ENCODE results near the gene ITGB6. TPM values are rescaled to one million over a fixed set of nuclear protein-coding genes. Genes with fewer than 3 reads are reported as not detected.

ITGB6 gene
- total RNA-seq, 1 experiment from 2014 or later, result not detected

DNA sequence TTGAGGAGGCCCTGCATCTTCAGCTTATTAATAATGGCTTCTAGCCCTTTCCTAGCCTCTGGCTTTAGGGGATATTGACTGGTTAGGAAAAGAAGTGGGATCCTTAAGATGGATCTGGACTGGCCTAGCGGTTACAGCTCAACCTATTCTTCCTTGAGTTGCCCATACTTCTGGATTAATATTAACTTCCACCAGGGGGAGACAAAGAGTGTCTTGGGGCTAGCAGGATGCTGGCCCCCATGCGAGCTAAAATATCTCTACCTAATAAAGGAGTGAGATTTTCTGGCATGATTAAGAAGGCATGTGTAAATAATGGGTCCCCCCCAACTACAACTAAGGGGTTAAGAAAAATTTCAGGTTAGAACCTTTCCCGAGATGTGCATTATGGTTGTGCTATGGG lies 114.4 kb downstream of the ITGB6 start (continued):
- no peak for TF ChIP-seq IRF2 (CRISPR knock-in tag; IDR thresholded peaks at IDR 0.05; ENCODE audit: borderline replicate concordance, low read depth)
- TF ChIP-seq, protein P1, sequence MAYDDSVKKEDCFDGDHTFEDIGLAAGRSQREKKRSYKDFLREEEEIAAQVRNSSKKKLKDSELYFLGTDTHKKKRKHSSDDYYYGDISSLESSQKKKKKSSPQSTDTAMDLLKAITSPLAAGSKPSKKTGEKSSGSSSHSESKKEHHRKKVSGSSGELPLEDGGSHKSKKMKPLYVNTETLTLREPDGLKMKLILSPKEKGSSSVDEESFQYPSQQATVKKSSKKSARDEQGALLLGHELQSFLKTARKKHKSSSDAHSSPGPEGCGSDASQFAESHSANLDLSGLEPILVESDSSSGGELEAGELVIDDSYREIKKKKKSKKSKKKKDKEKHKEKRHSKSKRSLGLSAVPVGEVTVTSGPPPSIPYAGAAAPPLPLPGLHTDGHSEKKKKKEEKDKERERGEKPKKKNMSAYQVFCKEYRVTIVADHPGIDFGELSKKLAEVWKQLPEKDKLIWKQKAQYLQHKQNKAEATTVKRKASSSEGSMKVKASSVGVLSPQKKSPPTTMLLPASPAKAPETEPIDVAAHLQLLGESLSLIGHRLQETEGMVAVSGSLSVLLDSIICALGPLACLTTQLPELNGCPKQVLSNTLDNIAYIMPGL (CRISPR knock-in tag; IDR thresholded peaks at IDR 0.05), result no peak
- no peak for TF ChIP-seq ZNF512 (CRISPR knock-in tag; IDR thresholded peaks at IDR 0.05; ENCODE audit: borderline replicate concordance)
- TF ChIP-seq PRRX2 (CRISPR knock-in tag; IDR thresholded peaks at IDR 0.05), result no peak
- TF ChIP-seq ERG (CRISPR knock-in tag; IDR thresholded peaks at IDR 0.05), result no peak
- no peak for TF ChIP-seq RELA (CRISPR knock-in tag; IDR thresholded peaks at IDR 0.05; ENCODE audit: borderline replicate concordance)
- TF ChIP-seq, protein P2, sequence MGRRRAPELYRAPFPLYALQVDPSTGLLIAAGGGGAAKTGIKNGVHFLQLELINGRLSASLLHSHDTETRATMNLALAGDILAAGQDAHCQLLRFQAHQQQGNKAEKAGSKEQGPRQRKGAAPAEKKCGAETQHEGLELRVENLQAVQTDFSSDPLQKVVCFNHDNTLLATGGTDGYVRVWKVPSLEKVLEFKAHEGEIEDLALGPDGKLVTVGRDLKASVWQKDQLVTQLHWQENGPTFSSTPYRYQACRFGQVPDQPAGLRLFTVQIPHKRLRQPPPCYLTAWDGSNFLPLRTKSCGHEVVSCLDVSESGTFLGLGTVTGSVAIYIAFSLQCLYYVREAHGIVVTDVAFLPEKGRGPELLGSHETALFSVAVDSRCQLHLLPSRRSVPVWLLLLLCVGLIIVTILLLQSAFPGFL (CRISPR knock-in tag; IDR thresholded peaks at IDR 0.05; ENCODE audit: borderline replicate concordance), result no peak
- no peak for TF ChIP-seq RORB (CRISPR knock-in tag; IDR thresholded peaks at IDR 0.05)
- no peak for TF ChIP-seq MXD4 (CRISPR knock-in tag; IDR thresholded peaks at IDR 0.05; ENCODE audit: borderline replicate concordance)
- TF ChIP-seq ZNF219 (CRISPR knock-in tag; IDR thresholded peaks at IDR 0.05; ENCODE audit: borderline replicate concordance), result no peak
- no peak for TF ChIP-seq MYBL2 (CRISPR knock-in tag; IDR thresholded peaks at IDR 0.05)

DNA sequence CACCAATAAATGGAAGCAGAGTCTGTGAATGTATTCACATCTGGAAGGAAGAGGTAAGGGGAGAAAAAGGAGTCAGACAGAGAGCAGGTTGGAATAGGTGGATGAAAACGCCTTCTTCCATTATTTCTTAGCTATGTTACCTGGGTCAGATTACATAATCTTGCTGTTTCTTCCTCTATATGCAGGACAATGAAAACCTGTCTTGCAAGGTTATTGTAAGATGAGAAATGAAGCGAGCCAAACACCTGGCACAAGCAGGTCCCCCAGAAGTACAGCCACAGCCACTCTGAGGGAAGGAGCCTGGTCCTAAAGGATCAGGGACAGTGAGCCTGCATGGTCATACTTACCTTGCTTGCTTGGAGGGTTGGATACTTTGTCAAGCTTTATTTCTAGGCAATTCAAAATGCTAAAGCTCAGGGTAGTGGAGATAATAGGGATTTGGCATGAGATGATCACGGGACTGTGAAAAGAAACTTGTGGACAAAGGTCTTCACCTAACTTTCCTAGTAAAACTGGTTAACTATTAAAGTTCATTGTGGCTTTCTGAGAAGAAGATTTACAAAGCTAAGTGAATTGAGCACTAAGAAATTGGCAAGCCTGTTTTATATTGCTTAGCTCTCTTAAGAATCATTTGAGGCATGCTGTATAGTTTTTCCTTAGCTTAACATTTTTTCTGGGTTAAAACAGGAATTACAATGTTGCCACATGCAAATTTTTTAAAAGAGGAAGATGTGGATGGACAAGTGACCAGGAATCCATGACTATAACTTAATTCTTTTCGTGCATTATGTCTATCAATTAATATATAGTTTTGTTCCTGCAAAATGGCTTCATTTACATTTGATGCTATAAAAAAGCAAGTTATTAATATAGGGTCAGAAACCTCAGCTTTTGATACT lies 121.9 kb downstream of the ITGB6 start:
- H3K9me3 Mint-ChIP-seq, result peaks cover 46% of the 10 kb centered on the region
- no peaks in the 10 kb centered on the region for H3K27me3 Mint-ChIP-seq (ENCODE audit: low read depth)
- DNase-seq (ENCODE audit: low spot score), result no peak
- peaks cover 30% of the 10 kb centered on the region for H3K36me3 Mint-ChIP-seq
- ATAC-seq, result no peak
- no peak overlapping the region for H3K27ac Mint-ChIP-seq
- H3K4me1 Mint-ChIP-seq, result peaks cover 3% of the 10 kb centered on the region
- CTCF ChIA-PET, result no interaction called here
- no peak overlapping the region for H3K4me3 Mint-ChIP-seq
- POLR2A ChIA-PET, result no interaction called here
- TF ChIP-seq ZNF281 (CRISPR knock-in tag; IDR thresholded peaks at IDR 0.05) (no peak), ETV6 (CRISPR knock-in tag; IDR thresholded peaks at IDR 0.05) (no peak), FOXK1 (CRISPR knock-in tag; IDR thresholded peaks at IDR 0.05) (no peak), CTCF (IDR thresholded peaks at IDR 0.05) (no peak), PRRX2 (CRISPR knock-in tag; IDR thresholded peaks at IDR 0.05) (no peak), NFE2L1 (CRISPR knock-in tag; IDR thresholded peaks at IDR 0.05) (no peak), FOXJ3 (CRISPR knock-in tag; IDR thresholded peaks at IDR 0.05; ENCODE audit: borderline replicate concordance) (no peak), EMX1 (CRISPR knock-in tag; IDR thresholded peaks at IDR 0.05) (no peak), ZNF425 (CRISPR knock-in tag; conservative IDR thresholded peaks at IDR 0.05) (no peak), SOX15 (CRISPR knock-in tag; IDR thresholded peaks at IDR 0.05) (no peak), SMAD3 (CRISPR knock-in tag; IDR thresholded peaks at IDR 0.05; ENCODE audit: borderline replicate concordance) (no peak), IRF2 (CRISPR knock-in tag; IDR thresholded peaks at IDR 0.05; ENCODE audit: borderline replicate concordance, low read depth) (no peak), NR2C2 (CRISPR knock-in tag; IDR thresholded peaks at IDR 0.05) (no peak)

Measured in WTC11 (cell line).